Measurements from ENCODE around the gene CHST2.

DNA sequence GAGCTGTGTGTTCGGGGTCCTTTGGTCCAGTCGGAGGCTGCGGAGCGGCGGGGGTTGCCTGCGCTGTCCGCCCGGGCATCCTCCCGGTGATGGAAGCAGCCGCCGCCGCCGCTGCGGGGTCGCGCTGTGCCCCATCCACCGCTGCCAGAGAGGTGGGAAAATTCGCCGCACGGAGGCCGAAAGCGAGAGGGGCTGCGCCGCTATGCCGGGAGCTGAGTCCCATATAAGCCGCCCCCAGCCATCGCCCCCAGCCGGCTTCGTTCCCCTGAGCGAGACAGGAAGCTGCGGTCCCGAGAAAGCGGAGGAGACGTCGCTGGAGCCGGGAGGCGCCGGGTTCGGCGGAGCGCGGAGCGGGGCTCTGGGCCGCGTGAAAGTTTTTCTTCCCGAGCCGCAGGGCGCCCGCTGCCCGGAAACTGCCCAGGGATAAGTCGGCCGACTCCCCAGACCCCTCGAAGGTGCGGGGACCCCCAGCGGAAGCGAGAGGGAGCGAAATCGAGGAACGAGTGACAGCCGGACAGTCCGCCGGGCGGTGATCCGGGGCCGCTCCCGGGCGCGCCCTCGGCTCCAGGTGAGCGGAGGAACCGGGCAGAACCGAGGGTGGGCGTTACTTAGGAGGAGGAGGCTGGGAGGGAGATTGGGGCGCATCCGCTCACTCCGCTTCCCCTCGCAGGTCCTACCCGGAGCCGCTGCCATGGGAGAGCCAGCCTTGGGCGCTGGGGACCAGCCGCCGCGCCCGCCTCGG, 574 bp downstream of the CHST2 start:
- TF ChIP-seq, protein P1, sequence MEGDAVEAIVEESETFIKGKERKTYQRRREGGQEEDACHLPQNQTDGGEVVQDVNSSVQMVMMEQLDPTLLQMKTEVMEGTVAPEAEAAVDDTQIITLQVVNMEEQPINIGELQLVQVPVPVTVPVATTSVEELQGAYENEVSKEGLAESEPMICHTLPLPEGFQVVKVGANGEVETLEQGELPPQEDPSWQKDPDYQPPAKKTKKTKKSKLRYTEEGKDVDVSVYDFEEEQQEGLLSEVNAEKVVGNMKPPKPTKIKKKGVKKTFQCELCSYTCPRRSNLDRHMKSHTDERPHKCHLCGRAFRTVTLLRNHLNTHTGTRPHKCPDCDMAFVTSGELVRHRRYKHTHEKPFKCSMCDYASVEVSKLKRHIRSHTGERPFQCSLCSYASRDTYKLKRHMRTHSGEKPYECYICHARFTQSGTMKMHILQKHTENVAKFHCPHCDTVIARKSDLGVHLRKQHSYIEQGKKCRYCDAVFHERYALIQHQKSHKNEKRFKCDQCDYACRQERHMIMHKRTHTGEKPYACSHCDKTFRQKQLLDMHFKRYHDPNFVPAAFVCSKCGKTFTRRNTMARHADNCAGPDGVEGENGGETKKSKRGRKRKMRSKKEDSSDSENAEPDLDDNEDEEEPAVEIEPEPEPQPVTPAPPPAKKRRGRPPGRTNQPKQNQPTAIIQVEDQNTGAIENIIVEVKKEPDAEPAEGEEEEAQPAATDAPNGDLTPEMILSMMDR (IDR thresholded peaks at IDR 0.05), result no peak
- TF ChIP-seq EP300 (IDR thresholded peaks at IDR 0.05; ENCODE audit: low read depth), result no peak
- TF ChIP-seq POLR2AphosphoS5 (IDR thresholded peaks at IDR 0.05), result no peak
- no peak for TF ChIP-seq POLR2A (IDR thresholded peaks at IDR 0.05)
